ENCODE measurements around the gene ITGB7. TPM values are rescaled to one million over a fixed set of nuclear protein-coding genes. Genes with fewer than 3 reads are reported as not detected.

The ITGB7 gene
- total and polyA plus RNA-seq, 12 donors = 0.55 to 8.4 (median 1.1) TPM

DNA sequence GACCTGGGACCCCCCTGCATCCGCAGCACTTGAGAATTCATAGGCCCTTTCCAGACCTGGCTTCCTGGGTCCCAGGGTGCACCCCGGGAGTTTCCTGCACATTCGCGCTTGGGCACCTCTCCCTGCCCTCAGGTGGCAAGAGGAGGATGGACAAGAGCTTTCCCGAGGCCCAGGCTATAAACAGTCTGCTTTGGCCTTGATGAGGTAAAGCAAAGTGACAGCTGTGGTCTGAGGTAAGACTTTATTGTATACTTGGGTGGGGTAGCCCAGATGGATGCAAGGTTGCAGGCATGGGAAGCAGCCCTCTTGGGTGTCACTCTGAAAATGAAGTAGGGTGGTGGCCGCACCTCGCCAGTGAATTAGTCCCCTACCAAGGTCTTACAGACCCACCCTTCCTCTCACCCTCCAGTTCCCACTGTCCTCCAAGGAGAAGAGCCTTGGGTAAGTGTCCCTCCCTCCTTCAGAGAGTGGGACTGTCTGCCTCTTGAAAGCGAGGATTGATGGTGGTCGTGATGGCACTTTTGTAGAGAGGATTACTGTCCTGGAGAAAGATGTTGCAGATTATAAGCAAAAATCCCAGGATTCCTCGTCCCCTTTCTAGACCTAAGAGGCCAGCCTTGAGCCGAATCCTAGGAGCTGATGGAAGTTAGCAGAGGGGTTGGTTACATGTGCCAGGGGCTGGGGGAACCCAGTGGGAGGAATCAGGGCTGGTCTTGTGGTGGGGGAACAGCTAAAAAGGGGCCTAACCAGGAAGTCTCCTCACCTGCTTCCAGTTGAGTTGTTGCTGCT, 15.8 kb downstream of the ITGB7 start:
- TF ChIP-seq, protein P1, sequence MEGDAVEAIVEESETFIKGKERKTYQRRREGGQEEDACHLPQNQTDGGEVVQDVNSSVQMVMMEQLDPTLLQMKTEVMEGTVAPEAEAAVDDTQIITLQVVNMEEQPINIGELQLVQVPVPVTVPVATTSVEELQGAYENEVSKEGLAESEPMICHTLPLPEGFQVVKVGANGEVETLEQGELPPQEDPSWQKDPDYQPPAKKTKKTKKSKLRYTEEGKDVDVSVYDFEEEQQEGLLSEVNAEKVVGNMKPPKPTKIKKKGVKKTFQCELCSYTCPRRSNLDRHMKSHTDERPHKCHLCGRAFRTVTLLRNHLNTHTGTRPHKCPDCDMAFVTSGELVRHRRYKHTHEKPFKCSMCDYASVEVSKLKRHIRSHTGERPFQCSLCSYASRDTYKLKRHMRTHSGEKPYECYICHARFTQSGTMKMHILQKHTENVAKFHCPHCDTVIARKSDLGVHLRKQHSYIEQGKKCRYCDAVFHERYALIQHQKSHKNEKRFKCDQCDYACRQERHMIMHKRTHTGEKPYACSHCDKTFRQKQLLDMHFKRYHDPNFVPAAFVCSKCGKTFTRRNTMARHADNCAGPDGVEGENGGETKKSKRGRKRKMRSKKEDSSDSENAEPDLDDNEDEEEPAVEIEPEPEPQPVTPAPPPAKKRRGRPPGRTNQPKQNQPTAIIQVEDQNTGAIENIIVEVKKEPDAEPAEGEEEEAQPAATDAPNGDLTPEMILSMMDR (IDR thresholded peaks at IDR 0.05) = no peak
- no peak overlapping the region for H3K27ac ChIP-seq
- no peaks in the 10 kb centered on the region for H3K9me3 ChIP-seq
- peaks cover 0 to 14% (median 6%) of the 10 kb centered on the region in 9 donors for H3K4me1 ChIP-seq
- H3K27me3 ChIP-seq = no peaks in the 10 kb centered on the region
- 83 to 87% methylated on average over 11 of the region's 11 CpGs for whole genome bisulfite sequencing, 2 donors
- DNase-seq (no peak), ATAC-seq (no peak)
- intact Hi-C loops (cut with DNase I) = loop anchor here in 6 of 10 donors (2.0 to 10.0 kb wide), 4 partner anchors 32 to 126 kb away; no protein-coding TSS in a partner anchor
- peaks cover 0 to 61% (median 26%) of the 10 kb centered on the region in 9 donors for H3K36me3 ChIP-seq
- H3K4me3 ChIP-seq = no peak overlapping the region

DNA sequence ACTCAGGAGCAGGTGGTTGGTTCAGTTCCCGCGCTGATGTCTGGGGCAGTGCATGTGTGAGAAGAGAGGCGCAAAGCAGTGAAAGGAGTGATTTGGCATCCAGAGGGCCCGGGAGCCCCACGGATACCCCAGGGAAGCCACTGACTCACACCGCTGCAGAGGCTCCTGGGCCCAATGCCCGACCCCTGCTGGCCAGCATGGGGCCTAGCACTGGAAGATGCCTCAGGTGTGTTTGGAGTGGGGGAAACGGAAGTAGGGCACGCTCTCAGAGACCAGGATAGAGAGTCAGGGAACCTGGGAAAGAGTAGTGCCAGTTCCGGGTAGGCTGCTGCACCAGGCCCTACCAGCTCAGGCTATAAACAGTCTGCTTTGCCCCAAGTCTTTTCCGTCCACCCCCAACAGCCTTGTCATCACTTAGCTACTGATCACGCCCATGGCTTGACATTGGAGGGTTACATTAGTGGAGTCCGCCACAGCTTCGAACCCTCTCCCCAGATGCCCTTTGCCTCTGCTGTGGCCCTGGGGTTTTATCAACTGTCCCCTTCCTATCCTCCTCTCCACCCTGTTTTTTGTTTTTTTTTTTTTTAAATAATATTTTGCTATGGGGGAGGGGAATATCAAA, 16.8 kb downstream of the ITGB7 start:
- TF ChIP-seq, protein P1 (IDR thresholded peaks at IDR 0.05) = peak; percentile 40 to 78 (median 69)
- intact Hi-C loops (cut with DNase I) = loop anchor here in 6 of 10 donors (2.0 to 10.0 kb wide), 4 partner anchors 31 to 125 kb away; no protein-coding TSS in a partner anchor
- H3K9me3 ChIP-seq = no peaks in the 10 kb centered on the region
- H3K4me1 ChIP-seq = peaks cover 0 to 16% (median 6%) of the 10 kb centered on the region in 9 donors
- WGBS, 2 donors = 30 to 35% methylated on average over 14 of the region's 14 CpGs
- DNase-seq (peak; percentile 37 to 61), ATAC-seq (peak; percentile 21 to 88 (median 74))
- no peak overlapping the region for H3K4me3 ChIP-seq
- no peaks in the 10 kb centered on the region for H3K27me3 ChIP-seq
- H3K27ac ChIP-seq = peak overlapping the region in 2 of 10 donors; percentile 12 to 46
- peaks cover 0 to 72% (median 37%) of the 10 kb centered on the region in 9 donors for H3K36me3 ChIP-seq

- no peak for ATAC-seq
- Histone ChIP-seq H3K9me3 (no peaks in the 10 kb centered on the region), H3K4me3 (no peak overlapping the region), H3K27me3 (no peaks in the 10 kb centered on the region), H3K27ac (no peak overlapping the region), H3K36me3 (peaks cover 0 to 89% (median 56%) of the 10 kb centered on the region in 9 donors), H3K4me1 (peaks cover 6 to 43% (median 23%) of the 10 kb centered on the region in 9 donors)
- 81 to 82% methylated on average over 15 of the region's 15 CpGs for WGBS, 2 donors
- TF ChIP-seq, protein P1 (IDR thresholded peaks at IDR 0.05) = no peak
- no peak for DNase-seq
- intact Hi-C loops (cut with DNase I) = no loop called here
Measured at GRCh38 chr12:53187145-53187899, 19.7 kb downstream of the ITGB7 start.

- no peaks in the 10 kb centered on the region for H3K27me3 ChIP-seq
- H3K36me3 ChIP-seq = peaks cover 0 to 89% (median 56%) of the 10 kb centered on the region in 9 donors
- no peak overlapping the region for H3K27ac ChIP-seq
- intact Hi-C loops (cut with DNase I) = no loop called here
- H3K4me3 ChIP-seq = no peak overlapping the region
- TF ChIP-seq, protein P1 (IDR thresholded peaks at IDR 0.05) = no peak
- ATAC-seq = no peak
- 68 to 82% methylated on average over 4 of the region's 4 CpGs for WGBS, 2 donors
- H3K4me1 ChIP-seq = peaks cover 12 to 48% (median 29%) of the 10 kb centered on the region in 9 donors
- DNase-seq = no peak
- no peaks in the 10 kb centered on the region for H3K9me3 ChIP-seq
Measured at GRCh38 chr12:53186745-53187144, 20.3 kb downstream of the ITGB7 start.

Measured in heart right ventricle (tissue), 16 donors.